Pulmonary artery endothelial cell (primary cell): Measurements from ENCODE around the gene PPP2R5C. TPM values are rescaled to one million over a fixed set of nuclear protein-coding genes. Genes with fewer than 3 reads are reported as not detected.
"Not testable (repeated sequence)": the region's sequence is repeated elsewhere in the genome, so short reads cannot be mapped to it uniquely, and the experiment has no call there.

Experiments
- DNase-seq: peaks from one replicate; pipeline ENCODE4 v3.0.0-alpha.2; 2011; ENCODE audit warnings: low read depth, low spot score
- total RNA-seq: library from RNA; depleted of rRNA; stranded (reverse); fragments of >200 nt; gene quantifications from 2 replicates; pipeline ENCODE4 v1.2.3, GENCODE V29; 2014

The PPP2R5C gene
- total RNA-seq, 1 donor from 2014 or later, result 81.4 TPM

DNA sequence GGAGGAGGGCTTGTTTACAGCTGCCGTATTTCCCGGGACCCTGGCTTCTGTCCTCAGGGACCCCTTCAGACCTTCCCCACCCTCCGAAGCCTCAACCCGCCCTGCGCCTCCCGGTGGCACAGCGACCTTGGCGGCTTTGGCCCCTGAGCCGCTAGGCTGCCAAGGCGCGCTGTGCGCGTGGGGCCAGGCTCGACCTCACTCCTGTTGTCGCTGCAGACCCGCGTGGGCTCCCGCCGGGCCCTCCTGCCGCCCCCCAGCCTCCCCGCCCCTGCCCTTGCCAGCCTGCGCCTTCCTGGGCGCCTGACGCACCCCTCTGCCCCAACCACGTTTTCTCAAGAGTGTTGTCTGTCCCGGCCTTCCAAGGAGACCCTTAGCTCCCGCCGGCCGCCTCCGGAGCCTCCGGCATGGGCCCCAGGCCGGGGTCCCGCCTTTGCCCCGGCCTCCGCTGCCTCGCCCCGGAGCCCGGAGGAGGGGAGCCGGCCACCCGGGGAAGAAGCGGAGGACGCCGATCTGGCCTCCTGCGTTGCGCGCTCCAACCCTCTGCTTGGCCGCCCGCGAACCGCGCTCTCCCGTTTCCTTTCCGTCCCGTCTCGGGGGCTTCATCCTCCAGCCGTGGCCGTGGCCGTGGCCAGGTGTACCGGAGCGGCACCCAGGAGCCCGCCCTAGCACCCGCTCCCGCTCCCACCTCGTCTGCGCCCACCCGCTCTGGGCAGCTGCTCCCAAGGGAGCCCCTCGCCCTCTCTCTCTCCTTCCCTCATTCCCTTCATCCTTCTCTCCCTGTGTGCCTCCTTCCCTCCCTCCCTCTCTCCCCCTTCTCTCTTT, 19.9 kb downstream of the PPP2R5C start:
- DNase-seq, result no peak

DNA sequence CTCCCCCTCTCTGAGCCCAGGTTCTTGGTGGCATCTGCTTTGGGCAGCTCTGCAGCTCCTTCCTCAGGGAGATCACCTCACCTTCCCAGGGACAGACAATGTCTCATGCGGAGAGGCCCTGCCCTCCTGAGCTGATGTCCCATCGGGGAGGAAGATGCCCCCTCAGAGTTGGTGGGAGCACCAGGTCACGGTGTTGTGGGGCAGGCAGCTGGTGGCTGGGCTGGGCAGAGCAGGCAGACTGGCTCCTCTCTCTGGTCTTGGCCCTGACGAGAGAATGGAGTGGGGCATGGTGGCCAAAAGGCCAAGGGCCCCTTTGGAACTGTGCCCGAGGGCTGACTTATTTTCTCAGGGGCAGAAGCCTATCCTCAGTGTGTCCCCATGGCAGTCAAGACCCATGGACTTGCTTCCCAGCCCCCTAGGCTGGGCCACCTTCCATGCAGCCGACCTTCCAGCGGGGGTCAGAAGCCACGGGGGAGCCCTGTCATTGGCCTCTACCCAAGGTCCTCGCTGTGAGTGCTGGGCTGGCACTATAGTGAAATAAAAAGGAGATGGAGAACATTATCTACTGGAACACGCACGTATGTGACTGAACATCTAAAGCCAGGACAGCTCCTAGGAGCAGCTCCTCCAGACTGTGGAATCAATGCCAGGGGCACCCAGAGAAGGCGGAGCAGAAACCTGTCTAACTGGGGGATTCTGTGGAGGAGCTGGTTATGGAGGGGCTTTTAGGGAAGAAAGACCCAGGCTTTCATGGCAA, 21.9 kb downstream of the PPP2R5C start:
- DNase-seq, result no peak

DNA sequence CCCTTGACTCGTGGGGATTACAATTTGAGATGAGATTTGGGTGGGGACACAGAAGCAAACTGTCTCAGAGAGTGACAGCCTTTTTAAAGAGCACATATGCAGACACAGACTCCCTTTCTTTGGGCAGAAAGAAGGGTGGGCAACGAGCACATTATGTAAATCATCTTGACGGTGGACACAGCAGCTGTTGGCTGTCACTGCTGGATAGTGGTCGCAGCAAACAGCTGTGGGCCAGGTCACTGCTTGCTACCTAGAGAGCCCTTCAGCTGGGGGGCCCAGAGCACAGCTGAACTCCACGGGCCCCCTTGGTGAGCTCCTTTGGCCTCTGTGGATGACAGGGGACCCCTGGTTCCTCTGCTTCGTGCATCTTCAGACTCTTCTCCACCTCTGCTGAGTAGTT, 23.1 kb downstream of the PPP2R5C start:
- no peak for DNase-seq

DNA sequence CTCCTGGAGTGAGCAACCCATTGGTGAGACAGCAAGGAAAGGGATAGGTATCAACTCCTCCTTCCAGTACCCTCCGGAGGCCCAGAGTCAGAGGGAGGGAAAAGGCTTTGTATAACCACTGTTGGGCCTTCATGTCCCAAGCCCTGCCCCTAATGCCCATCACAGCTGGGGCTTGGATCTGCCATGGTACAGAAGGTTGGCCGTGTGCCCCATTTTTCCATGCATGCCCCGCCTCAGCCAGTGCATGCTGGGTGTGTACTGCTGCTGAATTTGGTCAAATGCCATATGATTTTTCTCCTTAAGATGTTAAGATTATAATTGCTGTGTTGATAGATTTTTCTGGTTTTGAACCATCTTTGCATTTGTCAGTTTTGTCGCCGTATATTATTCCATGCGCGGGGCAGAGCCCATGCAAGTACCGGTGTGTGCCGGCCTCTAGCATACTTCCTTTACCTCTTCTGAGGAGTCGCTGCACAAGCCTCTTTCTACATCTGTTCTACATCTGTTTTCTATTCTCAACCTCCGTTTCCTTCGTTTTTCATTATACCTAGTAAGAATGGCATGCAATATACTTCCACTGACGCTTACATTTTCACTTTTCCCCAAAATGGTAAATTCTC, 26.6 kb downstream of the PPP2R5C start:
- no peak for DNase-seq

DNA sequence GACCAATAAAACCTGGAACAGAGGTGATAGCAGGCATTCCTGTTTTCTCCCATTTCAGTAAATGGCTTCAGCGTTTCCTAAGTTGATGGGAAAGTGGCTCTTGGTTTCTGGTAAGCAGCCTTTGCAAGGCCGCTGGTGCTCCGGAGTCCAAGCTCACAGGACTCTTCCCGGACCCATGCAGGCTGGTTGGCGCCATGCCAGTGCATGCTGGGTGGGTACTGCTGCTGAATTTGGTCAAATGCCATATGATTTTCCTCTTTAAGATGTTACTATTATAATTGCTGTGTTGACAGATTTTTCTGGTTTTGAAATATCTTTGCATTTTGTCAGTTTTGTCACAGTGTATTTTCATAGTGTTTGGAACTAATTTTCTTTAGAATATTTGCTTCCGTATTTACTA, 27.7 kb downstream of the PPP2R5C start:
- DNase-seq, result no peak

DNA sequence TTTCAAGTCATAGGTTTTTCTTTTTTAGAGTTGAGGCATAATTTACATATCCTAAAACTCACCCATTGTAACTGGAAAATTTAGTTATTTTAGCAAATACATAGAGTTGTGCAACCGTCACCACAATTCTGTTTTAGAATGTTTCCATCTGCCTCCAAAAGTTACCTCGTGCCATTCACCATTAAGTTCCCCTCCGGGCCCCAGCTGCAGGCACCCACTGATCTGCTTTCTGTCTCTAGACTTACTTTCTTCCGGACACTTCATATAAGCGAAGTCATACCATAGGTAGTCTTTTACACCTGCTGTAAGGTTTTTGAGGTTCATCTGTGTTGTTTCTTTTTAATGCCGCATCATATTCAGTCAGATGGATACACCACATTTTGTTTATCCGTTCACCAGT, 28.7 kb downstream of the PPP2R5C start:
- no peak for DNase-seq

DNA sequence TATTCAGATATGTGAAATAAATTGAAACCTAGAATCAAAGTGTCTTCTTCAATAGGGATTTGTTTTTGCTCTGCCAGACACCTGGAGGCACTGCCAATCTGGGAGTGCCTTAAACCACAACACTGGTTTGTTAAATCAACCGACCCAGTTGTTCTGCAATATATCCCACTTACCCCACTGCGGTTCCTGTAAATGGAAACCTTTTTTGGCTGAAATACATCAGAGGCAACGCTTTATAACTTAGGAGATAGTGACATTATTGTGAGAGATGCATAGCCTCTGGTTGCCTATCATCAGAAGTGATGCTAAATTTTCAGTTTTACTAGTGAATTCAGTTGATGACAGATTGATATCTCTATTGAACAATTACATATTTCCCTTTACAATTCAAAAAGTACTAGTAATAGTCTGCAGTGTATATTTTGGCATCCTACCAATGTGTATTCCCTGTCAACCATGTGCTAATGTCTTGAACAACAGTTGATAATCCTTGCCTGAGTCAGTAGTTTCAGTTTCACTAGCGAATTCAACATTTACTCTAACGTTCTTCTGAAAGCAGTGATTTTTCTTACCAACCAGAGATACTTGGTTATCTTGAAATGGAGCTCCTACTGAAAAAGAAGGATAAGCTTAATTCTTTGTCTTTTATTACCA, 30.5 kb downstream of the PPP2R5C start:
- peak; percentile 19 for DNase-seq

DNA sequence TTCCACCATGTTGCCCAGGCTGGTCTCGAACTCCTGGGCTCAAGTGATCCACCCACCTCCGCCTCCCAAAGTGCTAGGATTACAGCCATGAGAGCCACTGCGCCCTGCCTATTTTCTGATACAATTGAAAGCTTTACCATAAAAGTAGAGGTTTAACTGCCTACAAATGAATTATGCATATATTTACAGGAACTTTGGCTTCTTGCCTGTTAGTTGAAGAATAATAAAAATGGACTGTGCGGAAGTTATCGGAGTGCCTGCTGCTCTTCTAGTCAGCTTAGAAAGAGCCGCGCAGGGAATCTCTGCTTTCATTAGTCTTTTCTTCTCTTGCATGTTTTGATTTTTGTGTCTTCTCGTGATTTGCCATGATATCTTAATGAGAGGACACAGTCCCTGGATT, 34.5 kb downstream of the PPP2R5C start:
- DNase-seq, result no peak

DNA sequence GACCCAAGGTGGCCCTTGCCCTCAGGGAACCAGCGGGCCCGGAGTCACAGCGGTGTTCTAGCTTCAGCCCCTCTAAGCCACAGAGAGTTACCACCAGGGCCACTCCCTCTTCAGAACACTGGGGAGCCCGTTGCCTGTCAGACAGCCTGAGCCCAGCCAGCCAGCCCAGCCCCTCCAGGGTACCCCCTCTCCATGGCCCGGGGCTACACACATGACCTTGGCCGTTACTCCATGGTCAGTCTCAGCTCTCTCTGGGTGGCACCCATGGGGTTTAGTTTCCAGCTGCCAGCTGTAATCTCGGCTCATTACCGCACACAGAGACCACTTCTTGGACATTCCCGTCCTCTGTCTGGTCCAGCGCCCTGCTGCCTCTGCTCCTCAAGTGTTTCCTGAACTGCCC, 35.0 kb downstream of the PPP2R5C start:
- DNase-seq, result no peak

DNA sequence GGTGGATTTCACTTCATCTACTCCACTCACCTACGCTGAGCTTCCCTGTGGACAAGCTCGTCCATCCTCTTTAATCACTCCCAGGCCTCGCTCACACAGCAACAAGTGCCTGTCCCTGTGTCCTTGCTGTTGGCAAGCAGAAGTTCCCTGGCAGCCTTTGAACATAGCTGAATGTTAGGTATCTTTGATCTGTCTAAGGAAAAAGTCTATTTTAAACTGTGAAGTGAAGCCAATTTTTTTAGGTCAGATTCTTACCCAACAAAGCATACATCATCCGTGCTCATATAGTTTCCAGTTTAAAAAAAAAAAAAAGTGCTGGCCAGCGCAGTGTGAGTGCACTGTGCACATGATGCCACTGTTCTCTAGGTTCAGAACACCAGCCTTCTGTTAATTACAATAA, 36.3 kb downstream of the PPP2R5C start:
- DNase-seq, result no peak

DNA sequence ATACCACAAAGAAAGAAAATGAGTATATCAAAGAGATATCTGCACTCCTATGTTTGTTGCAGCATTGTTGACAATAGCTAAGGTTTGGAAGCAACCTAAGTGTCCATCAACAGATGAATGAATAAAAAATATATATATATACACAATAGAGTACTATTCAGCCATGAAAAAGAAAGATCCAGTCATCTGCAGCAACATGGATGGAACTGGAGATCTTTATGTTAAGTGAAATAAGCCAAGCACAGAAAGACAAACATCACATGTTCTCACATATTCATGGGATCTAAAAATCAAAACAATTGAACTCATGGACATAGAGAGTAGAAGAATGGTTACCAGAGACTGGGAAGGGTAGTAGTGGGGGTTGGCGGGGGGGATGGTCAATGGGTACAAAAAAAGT, 42.9 kb downstream of the PPP2R5C start:
- not testable (repeated sequence) for DNase-seq

DNA sequence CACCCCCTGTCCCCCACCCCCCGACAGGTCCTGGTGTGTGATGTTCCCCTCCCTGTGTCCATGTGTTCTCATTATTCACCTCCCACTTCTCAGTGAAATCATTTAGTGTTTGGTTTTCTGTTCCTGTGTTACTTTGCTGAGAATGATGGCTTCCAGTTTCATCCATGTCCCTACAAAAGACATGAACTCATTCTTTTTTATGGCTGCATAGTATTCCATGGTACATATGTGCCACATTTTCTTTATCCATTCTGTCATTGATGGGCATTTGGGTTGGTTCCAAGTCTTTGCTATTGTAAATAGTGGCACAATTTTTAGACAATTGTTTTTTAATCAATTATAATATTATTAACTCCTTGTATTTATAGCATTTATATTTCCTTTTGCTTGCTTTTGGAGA, 44.7 kb downstream of the PPP2R5C start:
- not testable (repeated sequence) for DNase-seq

DNA sequence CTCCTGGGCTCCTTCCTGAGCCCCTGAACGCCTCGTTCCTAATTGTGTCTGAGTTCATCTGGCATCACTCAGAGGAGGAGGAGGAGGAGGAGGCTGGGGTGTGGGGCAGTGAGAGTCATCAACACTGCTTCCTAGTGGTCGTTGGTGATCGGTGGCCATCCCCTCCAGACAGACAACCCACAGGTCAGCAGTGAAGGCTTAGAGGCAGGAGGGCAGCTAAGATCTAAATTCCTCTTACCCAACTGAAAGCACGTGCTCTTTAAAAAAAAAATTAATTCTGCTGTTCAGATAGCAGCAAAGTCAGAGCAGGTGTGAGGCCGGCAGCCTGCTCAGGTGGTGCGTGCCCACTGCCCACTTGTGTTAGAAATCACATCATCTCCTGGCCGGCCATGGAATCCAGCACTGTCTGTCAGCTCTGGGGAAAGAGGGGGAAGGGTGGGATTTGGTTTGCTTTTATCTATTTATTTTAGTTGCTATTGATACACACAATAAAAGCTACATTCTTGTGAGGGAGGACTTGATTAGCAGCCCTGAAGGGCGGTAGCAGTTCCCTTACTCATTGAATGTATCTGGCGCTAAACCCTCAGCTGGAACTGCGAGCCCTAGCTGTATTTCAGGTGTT, 46.6 kb downstream of the PPP2R5C start:
- DNase-seq, result no peak

DNA sequence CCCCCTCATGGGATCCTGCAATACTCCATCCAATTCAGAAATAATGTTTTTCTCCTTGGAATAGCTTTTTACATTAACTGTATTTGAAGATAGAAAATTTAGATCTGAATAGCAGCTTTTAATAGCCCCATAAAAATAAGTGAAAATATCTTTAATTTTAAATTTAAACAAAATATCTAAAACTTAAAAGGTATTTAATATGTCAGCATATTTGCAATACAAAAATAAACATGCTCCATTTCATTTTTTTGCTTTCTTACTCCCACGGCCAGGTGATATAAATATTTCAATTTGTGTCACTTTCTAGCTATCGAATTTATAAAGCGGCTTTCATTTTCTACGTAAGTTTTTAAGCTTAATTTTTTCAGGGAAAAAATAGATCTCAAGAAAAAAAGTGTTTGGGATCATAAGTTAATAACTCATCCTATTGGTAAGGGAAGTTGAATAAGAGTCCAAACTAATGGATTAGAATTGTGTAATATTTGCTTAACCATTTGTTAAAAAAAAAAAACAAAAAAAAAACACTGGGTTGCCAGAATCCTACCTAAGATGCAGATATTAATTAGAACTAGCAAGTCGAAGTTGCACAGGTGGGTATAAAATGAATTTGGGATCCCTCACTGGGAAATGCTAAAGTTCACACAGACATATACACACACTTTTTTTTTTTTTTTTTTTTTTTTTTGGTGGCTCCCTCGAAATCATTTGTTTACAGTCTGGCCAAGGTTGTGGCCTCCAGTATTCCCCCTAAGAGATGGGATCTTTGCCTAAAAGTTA, 47.6 kb downstream of the PPP2R5C start:
- no peak for DNase-seq

DNA sequence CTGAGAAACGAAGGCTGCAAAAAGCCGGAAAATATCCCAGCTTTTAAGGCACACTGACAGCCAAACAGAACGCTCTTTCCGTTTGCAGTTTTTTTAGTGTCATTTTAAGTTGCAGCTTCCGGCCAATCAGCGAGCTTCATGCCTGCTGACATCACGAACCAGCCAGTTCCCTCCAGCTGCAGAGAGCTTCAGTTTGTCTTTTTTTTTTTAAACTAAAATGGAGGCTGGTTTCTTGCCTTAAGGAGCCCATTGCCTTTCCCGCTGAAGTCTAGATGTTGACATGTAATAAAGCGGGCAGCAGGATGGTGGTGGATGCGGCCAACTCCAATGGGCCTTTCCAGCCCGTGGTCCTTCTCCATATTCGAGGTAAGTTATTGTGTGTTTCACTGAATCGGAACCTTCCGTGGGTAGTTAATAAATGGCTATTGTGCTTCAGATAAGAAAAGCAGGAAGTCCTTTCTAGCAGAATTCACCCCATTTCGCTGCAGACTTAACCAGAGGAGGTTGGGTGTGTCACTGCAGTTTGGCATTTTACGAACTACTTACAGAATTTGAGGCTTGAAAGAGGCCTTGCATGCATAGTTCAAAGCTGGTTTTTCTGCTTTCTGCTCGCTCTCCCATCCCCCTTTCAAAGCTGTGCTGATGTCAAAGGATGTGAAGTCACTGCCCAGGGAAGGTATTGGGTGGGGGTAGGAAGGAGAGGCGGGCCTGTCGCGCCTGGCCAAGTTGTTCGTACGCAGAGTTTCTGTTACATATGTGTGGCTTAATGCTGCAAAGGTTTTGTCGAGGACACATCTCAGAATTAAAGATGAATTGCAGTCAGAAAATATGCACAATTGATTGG, 48.4 kb downstream of the PPP2R5C start:
- DNase-seq, result peak; percentile 81

DNA sequence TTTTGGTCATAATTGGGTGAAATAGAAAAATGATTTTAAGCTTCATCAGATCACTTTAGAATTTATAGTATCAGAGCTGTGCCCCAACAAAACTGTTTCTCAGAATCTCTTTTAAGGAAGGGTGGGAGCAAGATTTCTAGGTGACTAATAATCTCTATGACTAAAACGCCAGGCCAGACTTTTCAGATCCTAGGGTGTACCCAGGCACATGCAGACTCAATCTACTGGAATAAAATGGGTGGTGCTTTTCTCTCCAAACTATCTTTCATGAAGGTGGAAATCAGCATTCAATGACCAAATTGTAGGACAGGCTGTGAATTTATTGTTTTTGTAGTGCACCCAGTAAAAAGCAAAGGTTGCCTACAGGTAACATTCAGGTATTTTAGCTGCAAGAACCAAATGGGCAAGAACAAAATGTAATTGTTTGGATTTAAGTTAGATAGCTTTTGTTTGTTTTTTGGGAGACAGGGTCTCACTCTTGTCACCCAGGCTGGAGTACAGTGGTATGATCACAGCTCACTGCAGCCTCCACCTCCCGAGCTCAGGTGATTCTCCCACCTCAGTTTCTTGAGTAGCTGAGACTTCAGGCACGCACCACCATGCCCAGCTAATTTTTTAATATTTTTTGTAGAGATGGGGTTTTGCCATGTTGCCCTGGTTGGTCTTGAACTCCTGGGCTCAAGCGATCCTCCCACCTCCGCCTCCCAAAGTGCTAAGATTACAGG, 49.5 kb downstream of the PPP2R5C start:
- no peak for DNase-seq

DNA sequence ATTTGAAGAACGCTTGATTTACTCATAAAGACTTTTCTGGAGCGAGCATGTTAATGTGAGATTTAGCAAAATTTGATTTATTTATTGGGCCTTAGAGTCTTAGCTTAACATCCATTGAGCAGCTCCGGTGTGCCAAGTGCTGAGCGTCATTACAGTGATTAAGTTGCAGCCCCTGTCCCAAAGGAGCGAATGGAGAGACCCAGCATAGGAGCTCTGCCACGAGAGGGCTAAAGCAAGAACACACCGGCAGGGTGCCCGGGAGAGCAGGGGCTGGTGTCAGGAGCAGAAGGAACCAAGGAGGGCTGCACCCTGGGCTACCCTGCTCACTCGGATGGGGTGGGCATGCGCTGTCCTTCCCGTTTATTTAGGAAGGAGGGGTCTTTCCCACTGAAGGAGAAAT, 50.6 kb downstream of the PPP2R5C start:
- DNase-seq, result no peak

DNA sequence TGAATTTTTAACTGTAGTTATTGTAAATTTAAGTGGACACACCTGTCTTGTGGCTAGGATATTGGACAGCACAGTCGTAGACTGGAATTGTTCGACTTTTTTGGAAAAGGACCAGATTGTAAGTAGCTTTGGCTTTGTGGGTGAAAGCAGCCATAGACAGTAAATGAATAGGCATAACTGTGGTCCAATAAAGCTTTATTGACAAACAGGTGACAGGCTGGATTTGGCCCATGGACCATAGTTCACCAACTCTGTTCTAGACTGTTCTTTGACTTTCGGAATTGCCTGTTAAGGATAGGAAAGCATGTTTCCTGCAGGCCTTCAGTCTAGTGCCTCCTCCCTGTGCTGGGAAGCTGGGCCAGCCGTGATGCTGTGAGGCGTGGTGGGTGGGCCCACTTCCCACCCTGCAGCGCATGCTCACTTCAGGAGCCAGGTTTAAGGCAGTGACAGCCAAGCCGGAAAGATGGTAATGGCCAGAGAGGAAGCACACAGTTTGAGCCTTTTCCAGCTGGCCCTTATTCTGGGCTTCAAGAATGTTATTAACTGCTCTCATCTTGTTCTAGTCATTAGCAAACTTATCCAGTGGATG, 51.8 kb downstream of the PPP2R5C start:
- DNase-seq, result no peak

DNA sequence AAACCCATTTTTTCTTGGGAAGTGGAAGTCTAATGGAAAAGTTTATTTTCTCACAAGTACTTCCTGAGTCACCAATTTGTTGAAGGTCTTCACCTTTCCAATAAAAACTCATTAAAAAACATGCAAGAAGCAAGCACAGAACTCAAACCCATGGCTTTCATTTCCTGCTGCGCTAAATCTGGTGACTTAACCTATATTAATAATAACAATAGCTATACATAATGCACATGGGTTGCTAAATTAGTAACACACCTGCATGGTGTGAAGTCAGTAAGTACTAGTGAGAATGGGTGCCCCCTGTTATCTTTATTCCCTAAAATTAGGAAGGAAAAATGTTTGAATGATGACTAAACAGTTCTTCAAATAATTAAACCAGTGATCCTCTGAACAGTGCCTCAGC, 52.3 kb downstream of the PPP2R5C start:
- no peak for DNase-seq
